ENCODE measurements around the gene TGFA.

DNA sequence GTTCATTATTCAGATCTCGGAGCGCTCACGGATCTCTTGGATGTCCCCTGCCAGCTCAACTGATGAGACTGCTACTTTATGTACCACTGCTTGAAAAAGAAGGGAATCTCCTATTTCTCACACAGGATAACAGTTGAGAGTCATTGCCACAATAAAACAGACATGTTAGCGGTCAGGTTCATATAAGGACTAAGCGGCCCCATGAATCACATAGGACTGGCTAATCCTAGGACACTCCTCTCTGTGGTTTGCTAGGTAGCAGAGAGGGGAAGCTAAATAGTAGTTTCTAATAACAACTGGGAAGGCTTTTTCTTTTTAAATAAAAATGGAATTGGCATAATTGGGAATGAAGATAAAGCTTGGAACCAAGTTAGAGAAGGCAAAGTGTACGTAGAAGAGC is 15.9 kb upstream of the TGFA start:
- TF ChIP-seq TAF1 (IDR thresholded peaks at IDR 0.05; ENCODE audit: borderline replicate concordance, insufficient read depth, low read length): no peak
- TF ChIP-seq POLR2AphosphoS5 (IDR thresholded peaks at IDR 0.05; ENCODE audit: low read depth, low read length): no peak
- no peak for TF ChIP-seq SIN3A (IDR thresholded peaks at IDR 0.05; ENCODE audit: borderline replicate concordance, insufficient read depth, low read length)
- TF ChIP-seq REST (IDR thresholded peaks at IDR 0.05; ENCODE audit: insufficient read depth in 1 of 2, low read depth in 2 of 2, low read length in 2 of 2): no peak
- no peak for TF ChIP-seq FOXP2 (optimal IDR thresholded peaks at IDR 0.05; ENCODE audit: borderline replicate concordance, extremely low read depth, extremely low read length, insufficient read depth)

Measured in PFSK-1 (cell line).